Measurements from ENCODE around the gene POC1A. TPM values are rescaled to one million over a fixed set of nuclear protein-coding genes. Genes with fewer than 3 reads are reported as not detected.

POC1A gene
- total and polyA plus RNA-seq, 2 of the 8 experiments (the other 6 are each of a cell fraction or from before 2014, with no cell fraction given): 35.7 to 39.2 TPM

DNA sequence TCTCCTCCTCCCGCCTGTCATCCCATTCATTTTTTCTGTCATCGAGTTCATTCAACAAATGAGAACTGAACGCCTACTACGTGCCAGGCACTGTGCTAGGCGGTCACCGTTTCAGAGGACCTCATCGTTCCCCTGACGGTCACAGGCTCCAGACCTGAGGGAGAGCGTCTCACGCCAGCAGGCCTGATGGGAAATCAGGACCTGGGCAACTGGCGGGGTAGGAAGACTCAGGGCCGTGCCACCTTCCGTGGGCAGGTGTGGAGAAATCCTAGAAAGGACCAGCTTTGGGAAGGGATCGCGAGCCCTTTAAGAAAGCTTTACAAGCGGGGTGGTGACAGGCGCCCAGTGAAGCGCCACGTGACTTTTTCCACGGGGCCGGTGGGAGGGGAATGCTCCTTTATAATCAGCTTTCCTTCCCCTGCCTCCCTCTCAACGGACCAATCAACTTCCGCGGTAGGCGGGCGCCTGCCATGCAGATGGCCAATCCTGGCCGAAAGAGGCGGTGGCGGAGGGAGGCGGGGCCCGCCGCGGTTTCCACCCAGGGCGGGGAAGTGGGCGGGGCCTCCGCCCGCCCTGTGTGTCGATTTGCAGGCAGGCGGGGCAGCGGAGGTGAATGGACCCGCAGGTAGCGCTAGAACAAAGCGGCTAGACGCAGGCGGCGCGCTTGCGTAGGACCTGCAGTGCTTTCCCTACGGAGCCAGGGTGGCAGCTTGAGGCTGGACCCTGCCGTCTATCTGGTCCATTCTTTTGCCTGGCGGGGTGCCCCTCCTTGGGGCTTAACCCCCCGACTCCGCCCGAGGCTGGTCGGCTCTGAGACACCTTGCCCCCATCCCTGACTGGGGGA is 97.0 kb downstream of the POC1A start:
- Histone ChIP-seq H2BK20ac (ENCODE audit: low read length) (no peak overlapping the region), H3K4me2 (ENCODE audit: insufficient read depth in 1 of 2, low read depth in 2 of 2, low read length in 2 of 2) (peak overlapping the region; percentile 77 to 96), H3K9me3 (ENCODE audit: insufficient read depth in 2 of 2, low read depth in 1 of 2, low read length in 1 of 2) (no peaks in the 10 kb centered on the region), H3K27me3 (replicated peaks in 1 of 4; ENCODE audit: control insufficient read depth in 3 of 4, extremely low read depth in 1 of 4, insufficient read depth in 3 of 4, low read length in 3 of 4) (peaks cover 0 to 21% (median 11%) of the 10 kb centered on the region in 4 experiments; a peak in 6 of 7 replicates), H3K27ac (ENCODE audit: low read depth, low read length) (peak overlapping the region; percentile 21; the same call in 1 of the 2 replicates), H2AK5ac (ENCODE audit: low read depth, low read length) (0 out of 2 replicates have a peak overlapping the region, but pooled peaks have one; percentile 47), H3K9ac (replicated peaks in 1 of 4; ENCODE audit: extremely low read depth in 1 of 4, low read depth in 3 of 4, low read length in 3 of 4) (peak overlapping the region in 2 of 4 experiments; percentile 16 to 39; a peak in 4 of 7 replicates), H2BK5ac (ENCODE audit: low read depth, low read length) (peak overlapping the region; percentile 84; the same call in 1 of the 2 replicates), H3K4ac (replicated peaks; ENCODE audit: insufficient read length, low read depth, low read length) (peak overlapping the region; percentile 74), H4K20me1 (replicated peaks in 1 of 2; ENCODE audit: control insufficient read depth in 1 of 2, insufficient read depth in 2 of 2, low read length in 2 of 2) (peaks cover 2% of the 10 kb centered on the region in 2 experiments), H3K79me2 (ENCODE audit: control insufficient read depth in 1 of 2, insufficient read depth in 2 of 2, low read length in 2 of 2) (peaks cover 0 to under 1% of the 10 kb centered on the region in 2 experiments; a peak in 1 of 4 replicates), H3K4me3 (ENCODE audit: extremely low read depth in 1 of 4, insufficient read depth in 2 of 4, low read depth in 3 of 4, low read length in 4 of 4) (peak overlapping the region; percentile 46 to 89 (median 56)), H2AFZ (ENCODE audit: low read length) (peak overlapping the region; percentile 90), H4K8ac (ENCODE audit: extremely low read depth, insufficient read depth, low read length) (no peak overlapping the region), H3K4me1 (replicated peaks in 1 of 4; ENCODE audit: control insufficient read depth in 3 of 4, insufficient read depth in 4 of 4, low read length in 3 of 4) (peaks cover 0 to 29% (median 17%) of the 10 kb centered on the region in 4 experiments; a peak in 6 of 7 replicates), H3K14ac (ENCODE audit: insufficient read length) (no peak overlapping the region), H2BK15ac (ENCODE audit: low read length) (peak overlapping the region; percentile 61; the same call in 1 of the 2 replicates), H3K79me1 (ENCODE audit: low read depth, low read length) (no peaks in the 10 kb centered on the region; the same call in 1 of the 2 replicates), H3K23me2 (ENCODE audit: low read depth, low read length) (peaks cover 21% of the 10 kb centered on the region), H3K18ac (ENCODE audit: extremely low read depth, low read length) (peak overlapping the region; percentile 78), H2BK120ac (replicated peaks; ENCODE audit: low read depth, low read length) (no peak overlapping the region), H3K23ac (ENCODE audit: insufficient read length) (no peak overlapping the region), H3K36me3 (ENCODE audit: control insufficient read depth in 2 of 4, insufficient read depth in 4 of 4, low read length in 3 of 4) (no peaks in the 10 kb centered on the region; a peak in 3 of 8 replicates), H4K91ac (replicated peaks; ENCODE audit: insufficient read length, low read length) (peak overlapping the region; percentile 81), H4K5ac (ENCODE audit: insufficient read length, low read depth, low read length) (peak overlapping the region; percentile 49), H3K56ac (replicated peaks; ENCODE audit: insufficient read length, low read depth, low read length) (peak overlapping the region; percentile 35), H2BK12ac (ENCODE audit: low read depth, low read length) (peak overlapping the region; percentile 68; the same call in 1 of the 2 replicates)
- ChIA-PET CTCF (ENCODE audit: partially characterized antibody) (interaction anchor here (0.6 to 33.0 kb wide), 19 partner anchors 9 to 130 kb away, joined by 3 to 984 read pairs (median 6); partner anchors contain the start of gene RPL29), POLR2A (ENCODE audit: partially characterized antibody) (interaction anchor here (0.6 to 4.1 kb wide), 19 partner anchors 10 to 413 kb away, joined by 3 to 60 read pairs (median 4); partner anchors contain the start of genes ACY1, POC1A and RPL29)
- peak; percentile 97 for DNase-seq (ENCODE audit: low read depth in 1 of 2, low spot score in 2 of 2)
- 2% methylated on average over 54 of the region's 55 CpGs; no CpG with 5 or more reads in 1 of the 2 experiments for WGBS, 2 experiments (ENCODE audit: extremely low coverage in 1 of 2, insufficient coverage in 1 of 2, insufficient read length in 1 of 2, insufficient replicate concordance in 2 of 2, low coverage in 1 of 2, low lambda C conversion rate in 2 of 2, missing lambda C conversion rate in 1 of 2)
- FAIRE-seq: peak; percentile 78
- TF ChIP-seq NRF1 (IDR thresholded peaks at IDR 0.05; ENCODE audit: low read depth, low read length): peak; percentile 38
- TF ChIP-seq TBP (IDR thresholded peaks at IDR 0.05; ENCODE audit: low read depth, low read length): peak; percentile 21; the same call in 1 of the 2 replicates
- TF ChIP-seq SP2 (IDR thresholded peaks at IDR 0.05; ENCODE audit: low read length): peak; percentile 56; the same call in 1 of the 2 replicates
- TF ChIP-seq POLR2AphosphoS5 (IDR thresholded peaks at IDR 0.05; ENCODE audit: low read depth, low read length): peak; percentile 64
- TF ChIP-seq BACH1 (IDR thresholded peaks at IDR 0.05; ENCODE audit: low read length): peak; percentile 80
- peak; percentile 62 for TF ChIP-seq CREB1 (IDR thresholded peaks at IDR 0.05)
- TF ChIP-seq MAX (IDR thresholded peaks at IDR 0.05): peak; percentile 59
- peak in 1 of 2 experiments; percentile 56; a peak in 1 of 4 replicates for TF ChIP-seq HDAC2 (IDR thresholded peaks at IDR 0.05; ENCODE audit: borderline replicate concordance in 1 of 2, low read depth in 2 of 2, low read length in 2 of 2)
- peak; percentile 43 for TF ChIP-seq ASH2L (IDR thresholded peaks at IDR 0.05; ENCODE audit: low read length)
- TF ChIP-seq KDM1A (IDR thresholded peaks at IDR 0.05; ENCODE audit: borderline replicate concordance, low read length): peak; percentile 65; the same call in 1 of the 2 replicates

All from H1 (cell line).